ENCODE data around the gene ABHD8.

The ABHD8 gene

DNA sequence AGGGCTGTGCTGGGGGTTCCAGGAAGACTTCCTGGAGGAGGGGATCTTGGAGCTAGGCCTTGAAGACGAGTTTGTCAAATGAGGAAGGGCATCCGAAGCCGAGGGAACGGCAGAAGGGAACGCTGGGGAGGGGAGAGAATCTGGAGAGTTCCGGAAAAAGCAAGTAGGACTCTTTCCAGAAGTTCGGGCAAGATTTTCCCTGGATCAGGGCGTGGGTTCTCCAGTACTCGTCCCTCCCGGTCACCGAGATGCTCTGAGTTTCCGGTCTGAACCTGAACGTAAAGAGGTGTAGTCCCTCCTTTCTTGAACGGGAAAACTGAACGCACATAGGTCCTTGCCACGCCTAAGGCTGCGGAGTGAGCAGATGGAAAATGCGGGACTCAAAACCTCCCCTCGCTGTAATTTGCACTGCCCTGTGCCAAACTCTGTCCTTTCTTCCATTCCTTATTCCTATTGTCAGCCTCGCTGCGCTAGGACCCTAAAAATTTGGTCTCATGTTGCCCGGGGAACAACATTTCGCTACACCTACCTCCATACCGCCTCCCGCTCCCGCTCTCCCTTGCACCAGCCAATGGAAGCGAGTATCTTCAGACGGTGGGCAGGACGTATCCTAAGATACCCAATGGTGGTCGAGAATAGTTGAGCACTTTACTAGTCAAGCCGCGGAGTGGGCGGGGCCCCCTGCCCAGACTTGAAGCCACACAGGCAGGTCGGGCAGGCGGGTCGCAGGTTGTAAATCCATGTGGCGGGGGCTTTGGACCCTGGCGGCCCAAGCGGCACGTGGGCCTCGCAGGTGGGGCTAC lies 33.8 kb upstream of the ABHD8 start, which contains the start of gene GTPBP3:
GTPBP3 (plus strand) TSS at position 682 of the 803 bp plus-strand sequence; CDS start at position 741, 59 bp downstream.
- Histone ChIP-seq H3K9ac (ENCODE audit: insufficient read length) (peak within 1 kb of the TSS; percentile 82), H3K9me3 (ENCODE audit: low read depth, low read length) (no peaks in the 10 kb centered on the region), H3K27ac (peak within 1 kb of the TSS; percentile 89), H3K36me3 (ENCODE audit: insufficient read depth, low read length) (peaks cover 5% of the 10 kb centered on the region), H3K4me3 (peak within 1 kb of the TSS; percentile 94)
- TF ChIP-seq EZH2 (IDR thresholded peaks at IDR 0.05) (no peak), POLR2AphosphoS5 (IDR thresholded peaks at IDR 0.05; ENCODE audit: borderline replicate concordance, low read depth, low read length) (peak; percentile 91), FOXP2 (optimal IDR thresholded peaks at IDR 0.05; ENCODE audit: control extremely low read depth, extremely low read length, insufficient read depth) (no peak)
- peak; percentile 97 for DNase-seq (ENCODE audit: low read depth, low spot score)

GRCh38 chr19:17335575-17335974 lies 32.4 kb upstream of the ABHD8 start:
- no peak overlapping the region for H3K4me3 ChIP-seq
- H3K36me3 ChIP-seq (ENCODE audit: insufficient read depth, low read length), result peaks cover 5% of the 10 kb centered on the region
- no peak for DNase-seq (ENCODE audit: low read depth, low spot score)
- TF ChIP-seq FOXP2 (optimal IDR thresholded peaks at IDR 0.05; ENCODE audit: control extremely low read depth, extremely low read length, insufficient read depth) (no peak), EZH2 (IDR thresholded peaks at IDR 0.05) (no peak), POLR2AphosphoS5 (IDR thresholded peaks at IDR 0.05; ENCODE audit: borderline replicate concordance, low read depth, low read length) (no peak)
- no peaks in the 10 kb centered on the region for H3K9me3 ChIP-seq (ENCODE audit: low read depth, low read length)
- no peak overlapping the region for H3K9ac ChIP-seq (ENCODE audit: insufficient read length)
- no peak overlapping the region for H3K27ac ChIP-seq

- H3K27ac ChIP-seq, result peak within 1 kb of the TSS; percentile 7; the same call in 1 of the 2 replicates
- peak; percentile 92 for DNase-seq (ENCODE audit: low read depth, low spot score)
- H3K9ac ChIP-seq (ENCODE audit: insufficient read length), result peak within 1 kb of the TSS; percentile 87
- H3K36me3 ChIP-seq (ENCODE audit: insufficient read depth, low read length), result peaks cover 5% of the 10 kb centered on the region
- TF ChIP-seq POLR2AphosphoS5 (IDR thresholded peaks at IDR 0.05; ENCODE audit: borderline replicate concordance, low read depth, low read length), result peak; percentile 63; the same call in 1 of the 2 replicates
- no peak for TF ChIP-seq EZH2 (IDR thresholded peaks at IDR 0.05)
- peak; percentile 77 for TF ChIP-seq FOXP2 (optimal IDR thresholded peaks at IDR 0.05; ENCODE audit: control extremely low read depth, extremely low read length, insufficient read depth)
- H3K4me3 ChIP-seq, result peak within 1 kb of the TSS; percentile 91
- no peaks in the 10 kb centered on the region for H3K9me3 ChIP-seq (ENCODE audit: low read depth, low read length)
Measured at GRCh38 chr19:17334414-17335409, 31.5 kb upstream of the ABHD8 start, which contains the start of gene ANO8. TSS of gene ANO8 (minus strand) at chr19:17334855. CDS start at chr19:17334670, 185 bp downstream.

DNA sequence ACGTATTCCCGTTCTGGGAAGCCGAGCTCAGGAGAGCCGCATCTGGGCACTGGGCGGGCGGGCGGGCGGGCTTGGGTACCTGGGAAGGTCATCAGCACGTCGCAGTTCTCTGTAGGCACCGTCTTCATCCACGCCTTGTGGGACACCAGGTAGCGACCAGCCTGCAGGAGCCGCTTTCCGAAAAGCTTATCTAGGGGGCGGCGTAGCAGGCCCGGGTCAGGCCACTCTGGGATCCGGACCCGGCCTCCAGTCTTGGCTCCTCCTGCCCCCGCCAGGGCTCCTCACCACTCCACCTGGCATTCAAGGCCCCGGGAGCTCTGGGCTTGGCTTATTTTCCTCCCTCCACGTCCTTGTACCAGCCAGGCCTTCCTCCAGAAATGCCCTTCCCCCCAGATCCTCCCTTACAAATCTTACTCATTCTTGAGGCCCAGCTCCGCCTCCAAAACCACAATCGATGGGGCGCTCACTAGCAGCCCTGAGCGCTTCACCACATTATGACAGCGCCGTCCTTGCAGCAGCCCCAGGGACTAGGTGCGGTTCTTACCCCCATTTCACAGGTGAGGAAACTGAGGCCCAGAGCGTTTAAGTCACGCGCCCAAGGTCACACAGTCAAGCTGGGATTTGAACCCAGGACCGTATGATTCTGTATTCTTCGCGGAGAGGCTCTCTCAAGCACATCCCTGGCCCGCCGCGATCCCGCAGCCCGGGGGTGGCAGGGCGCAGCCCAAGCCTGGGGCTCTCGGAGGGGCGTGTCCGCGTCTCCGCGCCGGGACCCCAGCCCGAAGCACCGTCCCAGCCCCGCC lies 30.6 kb upstream of the ABHD8 start:
- DNase-seq (ENCODE audit: low read depth, low spot score), result peak; percentile 30
- Histone ChIP-seq H3K9ac (ENCODE audit: insufficient read length) (peak overlapping the region; percentile 87), H3K27ac (no peak overlapping the region), H3K4me3 (peak overlapping the region; percentile 91), H3K36me3 (ENCODE audit: insufficient read depth, low read length) (peaks cover 5% of the 10 kb centered on the region), H3K9me3 (ENCODE audit: low read depth, low read length) (no peaks in the 10 kb centered on the region)
- TF ChIP-seq FOXP2 (optimal IDR thresholded peaks at IDR 0.05; ENCODE audit: control extremely low read depth, extremely low read length, insufficient read depth) (no peak), EZH2 (IDR thresholded peaks at IDR 0.05) (no peak), POLR2AphosphoS5 (IDR thresholded peaks at IDR 0.05; ENCODE audit: borderline replicate concordance, low read depth, low read length) (peak; percentile 37; the same call in 1 of the 2 replicates)

DNA sequence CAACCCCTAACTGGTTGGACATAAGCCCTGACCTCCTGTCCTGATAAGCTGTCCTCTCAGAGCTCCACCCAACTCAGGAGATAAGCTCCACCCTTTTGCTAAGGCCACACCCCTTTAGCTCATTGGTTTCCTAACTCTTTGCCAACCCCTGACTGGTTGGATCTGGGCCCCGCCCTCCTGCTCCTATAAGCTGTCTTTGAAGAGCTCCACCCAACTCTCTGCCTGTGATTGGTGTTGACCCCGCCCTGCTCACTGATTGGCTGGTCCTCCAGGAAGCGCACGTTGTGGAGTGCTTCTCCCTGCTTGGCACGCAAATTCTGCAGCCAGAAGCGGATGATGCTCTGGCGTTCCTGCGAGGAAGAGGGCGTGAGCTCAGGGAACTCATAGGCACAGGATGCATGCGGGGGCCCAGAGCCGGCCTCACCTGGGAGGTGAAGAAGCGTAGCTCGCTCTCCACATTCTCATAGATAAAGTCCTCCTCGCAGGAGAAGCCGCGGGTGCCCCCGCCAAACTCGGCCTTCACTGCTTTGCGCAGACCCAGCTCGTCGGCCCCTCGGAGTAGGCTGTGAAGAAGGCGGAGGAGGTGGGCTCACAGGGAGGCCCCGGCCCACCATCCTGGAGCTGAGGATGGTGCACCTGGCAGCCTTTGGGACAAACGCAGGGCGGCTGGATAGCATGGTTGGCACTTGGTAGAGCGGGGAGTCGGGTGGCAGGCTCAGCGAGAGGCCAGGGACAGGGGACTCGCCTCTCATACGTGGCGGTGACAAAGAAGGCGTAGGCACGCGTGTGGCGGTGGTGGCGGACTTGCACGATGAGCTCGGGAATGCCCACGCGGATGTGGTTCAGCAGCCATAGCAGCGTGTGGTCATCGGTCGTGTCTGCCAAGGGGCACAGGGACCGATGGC lies 29.7 kb upstream of the ABHD8 start:
- Histone ChIP-seq H3K9me3 (ENCODE audit: low read depth, low read length) (no peaks in the 10 kb centered on the region), H3K4me3 (no peak overlapping the region), H3K36me3 (ENCODE audit: insufficient read depth, low read length) (peaks cover 5% of the 10 kb centered on the region), H3K27ac (no peak overlapping the region), H3K9ac (ENCODE audit: insufficient read length) (no peak overlapping the region)
- DNase-seq (ENCODE audit: low read depth, low spot score), result no peak
- no peak for TF ChIP-seq EZH2 (IDR thresholded peaks at IDR 0.05)
- TF ChIP-seq FOXP2 (optimal IDR thresholded peaks at IDR 0.05; ENCODE audit: control extremely low read depth, extremely low read length, insufficient read depth), result no peak
- no peak for TF ChIP-seq POLR2AphosphoS5 (IDR thresholded peaks at IDR 0.05; ENCODE audit: borderline replicate concordance, low read depth, low read length)

DNA sequence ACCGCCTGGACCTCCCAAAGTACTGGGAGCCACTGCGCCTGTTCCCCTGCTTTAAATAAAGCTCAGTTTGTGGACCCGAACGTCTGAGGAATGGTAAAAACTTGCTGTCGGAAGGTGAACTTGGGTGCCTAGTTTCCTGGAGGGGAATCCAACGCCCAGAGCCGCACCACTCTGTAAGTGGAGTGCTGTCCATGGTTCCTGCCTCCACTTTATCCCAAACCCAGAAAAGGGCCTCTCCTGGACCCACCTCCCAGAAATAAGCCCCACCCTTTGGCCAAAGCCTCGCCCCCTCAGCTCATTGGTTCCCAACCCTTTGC lies 29.1 kb upstream of the ABHD8 start:
- no peak overlapping the region for H3K27ac ChIP-seq
- DNase-seq (ENCODE audit: low read depth, low spot score), result no peak
- no peak overlapping the region for H3K4me3 ChIP-seq
- H3K36me3 ChIP-seq (ENCODE audit: insufficient read depth, low read length), result peaks cover 5% of the 10 kb centered on the region
- TF ChIP-seq FOXP2 (optimal IDR thresholded peaks at IDR 0.05; ENCODE audit: control extremely low read depth, extremely low read length, insufficient read depth) (no peak), EZH2 (IDR thresholded peaks at IDR 0.05) (no peak), POLR2AphosphoS5 (IDR thresholded peaks at IDR 0.05; ENCODE audit: borderline replicate concordance, low read depth, low read length) (no peak)
- H3K9ac ChIP-seq (ENCODE audit: insufficient read length), result no peak overlapping the region
- no peaks in the 10 kb centered on the region for H3K9me3 ChIP-seq (ENCODE audit: low read depth, low read length)

All from SK-N-MC (cell line).